GM18868 (cell line): ENCODE results near the gene ACY1.

Source experiments
- ATAC-seq: cut with Tn5 transposase; IDR thresholded peaks from one replicate; pipeline ENCODE4 v1.9.1; 2021; ENCODE audit warnings: mild to moderate bottlenecking, moderate library complexity; ENCODE audit not compliant: unreplicated experiment

ACY1 gene

GRCh38 chr3:51945926-51946705, 37.2 kb upstream of the ACY1 start:
- ATAC-seq = no peak

- ATAC-seq = no peak
Observed at GRCh38 chr3:51946796-51947195, 36.5 kb upstream of the ACY1 start.

GRCh38 chr3:51947215-51947900, 36.0 kb upstream of the ACY1 start:
- no peak for ATAC-seq

- ATAC-seq = no peak
Observed at GRCh38 chr3:51948016-51948580, 35.2 kb upstream of the ACY1 start.

GRCh38 chr3:51949121-51949520, 34.2 kb upstream of the ACY1 start:
- ATAC-seq = no peak

- ATAC-seq = no peak
Observed at GRCh38 chr3:51950899-51951298, 32.4 kb upstream of the ACY1 start.

GRCh38 chr3:51953445-51953844, 29.9 kb upstream of the ACY1 start:
- ATAC-seq = no peak

GRCh38 chr3:51954105-51954504, 29.2 kb upstream of the ACY1 start:
- ATAC-seq = no peak

GRCh38 chr3:51954713-51955112, 28.6 kb upstream of the ACY1 start:
- no peak for ATAC-seq

GRCh38 chr3:51955175-51955892, 28.0 kb upstream of the ACY1 start, which contains the start of gene GPR62:
TSS of gene GPR62 (plus strand) at chr3:51955381. CDS start at chr3:51955653, 272 bp downstream.
- ATAC-seq = no peak

GRCh38 chr3:51955893-51956770, 27.2 kb upstream of the ACY1 start:
- no peak for ATAC-seq

GRCh38 chr3:51957520-51958205, 25.7 kb upstream of the ACY1 start:
- ATAC-seq = no peak

GRCh38 chr3:51958603-51959521, 24.5 kb upstream of the ACY1 start:
- no peak for ATAC-seq

- ATAC-seq = no peak
Observed at GRCh38 chr3:51959651-51960050, 23.7 kb upstream of the ACY1 start.

- no peak for ATAC-seq
Observed at GRCh38 chr3:51960386-51960785, 22.9 kb upstream of the ACY1 start.

GRCh38 chr3:51961011-51961410, 22.3 kb upstream of the ACY1 start:
- no peak for ATAC-seq

- ATAC-seq = no peak
Observed at GRCh38 chr3:51961602-51962569, 21.4 kb upstream of the ACY1 start.
